SU-DHL-6 (cell line): ENCODE data around the gene EPHA6.

Experiments
- H2AFZ ChIP-seq: fragments of 200-600 bp; sonication (generic); 2 replicates; pipeline ENCODE4 v1.6.1; 2014; ENCODE audit warnings: low read depth, mild to moderate bottlenecking, moderate library complexity, mixed read lengths, antibody characterized with exemption, low read length; ENCODE audit not compliant: severe bottlenecking
- H3F3A ChIP-seq: fragments of 200-600 bp; shearing (Covaris generic); 2 replicates; pipeline ENCODE4 v1.6.0; 2016; ENCODE audit warnings: antibody characterized with exemption, mild to moderate bottlenecking; ENCODE audit not compliant: insufficient read depth
- H3K27ac ChIP-seq: fragments of 200-600 bp; sonication (generic); 2 replicates; pipeline ENCODE4 v1.5.1; 2016; ENCODE audit warnings: low read depth, mild to moderate bottlenecking, low read length, moderate library complexity, mixed read lengths
- H3K27me3 ChIP-seq: fragments of 200-600 bp; sonication (generic), shearing (Covaris generic); 2 replicates; pipeline ENCODE4 v1.6.0; 2014; ENCODE audit warnings: mild to moderate bottlenecking, low read length
- H3K36me3 ChIP-seq: fragments of 200-600 bp; sonication (generic); 2 replicates; pipeline ENCODE4 v1.6.1; 2014; ENCODE audit warnings: mild to moderate bottlenecking, low read length, mixed read lengths
- H3K4me2 ChIP-seq: fragments of 300-600, 200-600 bp; shearing (Covaris generic), sonication (generic); 2 replicates; pipeline ENCODE4 v1.6.0; 2014; ENCODE audit warnings: low read length, low read depth, mild to moderate bottlenecking; ENCODE audit not compliant: poor library complexity, severe bottlenecking
- H3K4me3 ChIP-seq: fragments of 200-600 bp; sonication (generic); 2 replicates; pipeline ENCODE4 v1.5.1; 2014; ENCODE audit warnings: antibody characterized with exemption, low read length, mild to moderate bottlenecking, mixed read lengths; ENCODE audit not compliant: insufficient read depth, poor library complexity, severe bottlenecking
- H3K79me2 ChIP-seq: fragments of 200-600 bp; sonication (generic); 2 replicates; pipeline ENCODE4 v1.6.1; 2014; ENCODE audit warnings: mild to moderate bottlenecking, low read length, moderate library complexity; ENCODE audit not compliant: insufficient read depth
- H3K9ac ChIP-seq: fragments of 200-600 bp; sonication (generic); 2 replicates; pipeline ENCODE4 v1.7.0; 2014; ENCODE audit warnings: mild to moderate bottlenecking, low read length
- H3K9me2 ChIP-seq: fragments of 200-600 bp; sonication (generic); replicated peaks from 2 replicates; pipeline ENCODE4 v1.6.1; 2014; ENCODE audit warnings: low read length; ENCODE audit not compliant: insufficient read depth
- H3K9me3 ChIP-seq: fragments of 200-600 bp; sonication (generic); 2 replicates; pipeline ENCODE4 v1.6.1; 2014; ENCODE audit warnings: low read length, mixed read lengths; ENCODE audit not compliant: insufficient read depth
- H4K20me1 ChIP-seq: fragments of 200-600 bp; sonication (generic); 2 replicates; pipeline ENCODE4 v1.6.1; 2014; ENCODE audit warnings: low read depth, mild to moderate bottlenecking, antibody characterized with exemption, low read length, moderate library complexity, mixed read lengths
- EZH2phosphoT487 ChIP-seq: fragments of 200-600 bp; sonication (generic), shearing (Covaris generic); conservative IDR thresholded peaks from 2 replicates; pipeline ENCODE4 v1.6.1; 2018; ENCODE audit warnings: mild to moderate bottlenecking, antibody characterized with exemption, low read length, moderate library complexity, mixed read lengths
- TF ChIP-seq, protein P1 (sequence below): fragments of 200-600 bp; sonication (generic); IDR thresholded peaks from one replicate; pipeline ENCODE4 v1.5.1; 2017; ENCODE audit warnings: antibody characterized with exemption, mild to moderate bottlenecking, low read length, moderate library complexity; ENCODE audit not compliant: insufficient read depth, poor library complexity, severe bottlenecking

EPHA6 gene

DNA sequence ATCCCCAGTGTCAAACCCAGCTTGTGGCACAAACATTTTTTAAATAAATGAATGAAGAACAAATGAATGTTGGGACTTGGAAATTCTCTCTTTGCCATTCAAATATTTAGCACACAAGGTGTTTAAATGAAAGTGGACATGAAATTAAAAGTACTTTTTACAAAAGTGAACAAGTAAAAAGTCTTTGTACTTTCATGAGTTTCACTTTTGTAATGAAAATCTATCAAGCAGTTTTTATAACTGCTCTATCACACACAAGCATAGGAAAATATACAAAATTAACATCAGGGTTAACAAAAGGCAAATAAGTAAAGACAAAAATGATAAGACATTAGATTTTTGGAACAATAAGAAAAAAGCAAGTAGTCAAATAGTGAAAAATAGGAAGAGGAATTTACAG, 866.3 kb downstream of the EPHA6 start:
- no peaks in the 10 kb centered on the region for H3K36me3 ChIP-seq
- H3K27me3 ChIP-seq: no peaks in the 10 kb centered on the region
- no peak overlapping the region for H3K9ac ChIP-seq
- H3K4me2 ChIP-seq: no peak overlapping the region
- H4K20me1 ChIP-seq: no peaks in the 10 kb centered on the region
- H3K27ac ChIP-seq: no peak overlapping the region
- no peak for TF ChIP-seq EZH2phosphoT487
- TF ChIP-seq, protein P1, sequence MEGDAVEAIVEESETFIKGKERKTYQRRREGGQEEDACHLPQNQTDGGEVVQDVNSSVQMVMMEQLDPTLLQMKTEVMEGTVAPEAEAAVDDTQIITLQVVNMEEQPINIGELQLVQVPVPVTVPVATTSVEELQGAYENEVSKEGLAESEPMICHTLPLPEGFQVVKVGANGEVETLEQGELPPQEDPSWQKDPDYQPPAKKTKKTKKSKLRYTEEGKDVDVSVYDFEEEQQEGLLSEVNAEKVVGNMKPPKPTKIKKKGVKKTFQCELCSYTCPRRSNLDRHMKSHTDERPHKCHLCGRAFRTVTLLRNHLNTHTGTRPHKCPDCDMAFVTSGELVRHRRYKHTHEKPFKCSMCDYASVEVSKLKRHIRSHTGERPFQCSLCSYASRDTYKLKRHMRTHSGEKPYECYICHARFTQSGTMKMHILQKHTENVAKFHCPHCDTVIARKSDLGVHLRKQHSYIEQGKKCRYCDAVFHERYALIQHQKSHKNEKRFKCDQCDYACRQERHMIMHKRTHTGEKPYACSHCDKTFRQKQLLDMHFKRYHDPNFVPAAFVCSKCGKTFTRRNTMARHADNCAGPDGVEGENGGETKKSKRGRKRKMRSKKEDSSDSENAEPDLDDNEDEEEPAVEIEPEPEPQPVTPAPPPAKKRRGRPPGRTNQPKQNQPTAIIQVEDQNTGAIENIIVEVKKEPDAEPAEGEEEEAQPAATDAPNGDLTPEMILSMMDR: no peak
- no peaks in the 10 kb centered on the region for H3F3A ChIP-seq
- no peak overlapping the region for H3K4me3 ChIP-seq
- H3K9me3 ChIP-seq: no peaks in the 10 kb centered on the region
- no peaks in the 10 kb centered on the region for H3K9me2 ChIP-seq
- H3K79me2 ChIP-seq: no peaks in the 10 kb centered on the region
- H2AFZ ChIP-seq: no peak overlapping the region

DNA sequence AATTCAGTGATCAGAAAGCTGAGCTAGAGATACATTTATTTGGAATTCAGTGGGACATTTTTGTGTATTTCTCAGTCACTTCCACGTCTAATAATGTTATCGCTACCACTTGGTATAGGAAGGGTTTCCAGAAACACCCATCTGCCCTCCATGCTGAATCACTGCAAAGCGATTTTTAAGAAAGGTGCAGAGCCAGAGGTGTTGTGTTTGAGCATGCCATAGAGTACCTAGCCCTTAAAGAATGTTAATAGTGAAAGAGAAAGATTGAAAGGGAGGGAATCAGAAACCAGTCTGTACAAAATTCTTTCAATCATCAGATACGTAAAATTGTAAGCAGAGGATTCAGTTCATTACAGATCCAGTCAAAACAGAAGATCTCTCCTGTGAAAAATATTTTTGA, 870.1 kb downstream of the EPHA6 start:
- no peak overlapping the region for H3K4me3 ChIP-seq
- no peak overlapping the region for H3K27ac ChIP-seq
- no peaks in the 10 kb centered on the region for H4K20me1 ChIP-seq
- no peaks in the 10 kb centered on the region for H3K79me2 ChIP-seq
- H3K36me3 ChIP-seq: no peaks in the 10 kb centered on the region
- H3K4me2 ChIP-seq: no peak overlapping the region
- no peak overlapping the region for H2AFZ ChIP-seq
- H3K27me3 ChIP-seq: no peaks in the 10 kb centered on the region
- H3K9me3 ChIP-seq: no peaks in the 10 kb centered on the region
- TF ChIP-seq, protein P1: no peak
- no peak for TF ChIP-seq EZH2phosphoT487
- no peaks in the 10 kb centered on the region for H3F3A ChIP-seq
- H3K9ac ChIP-seq: no peak overlapping the region
- no peaks in the 10 kb centered on the region for H3K9me2 ChIP-seq

DNA sequence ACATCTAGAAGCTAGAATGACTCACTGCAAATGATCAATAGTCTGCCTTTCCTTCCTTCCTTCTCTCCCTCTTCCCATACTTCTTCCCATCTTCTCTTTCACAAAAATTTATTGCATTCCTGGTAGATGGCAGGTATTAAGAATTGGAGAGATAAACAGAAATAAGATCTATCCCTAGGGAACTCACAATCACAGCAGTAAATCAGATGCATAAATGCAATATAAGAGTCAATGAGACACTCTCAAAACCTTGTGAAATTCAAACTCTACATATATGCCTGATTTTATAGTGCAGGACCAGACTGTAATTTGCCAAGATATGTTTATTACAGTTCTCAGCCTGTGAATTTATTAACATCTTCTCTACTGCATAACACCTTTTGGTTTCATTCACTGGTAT, 871.9 kb downstream of the EPHA6 start:
- H3K27ac ChIP-seq: no peak overlapping the region
- no peaks in the 10 kb centered on the region for H3K79me2 ChIP-seq
- no peaks in the 10 kb centered on the region for H3F3A ChIP-seq
- H3K9me2 ChIP-seq: no peaks in the 10 kb centered on the region
- no peak overlapping the region for H3K9ac ChIP-seq
- no peak overlapping the region for H3K4me2 ChIP-seq
- no peak overlapping the region for H3K4me3 ChIP-seq
- no peaks in the 10 kb centered on the region for H3K9me3 ChIP-seq
- TF ChIP-seq, protein P1: no peak
- no peak for TF ChIP-seq EZH2phosphoT487
- H4K20me1 ChIP-seq: no peaks in the 10 kb centered on the region
- no peaks in the 10 kb centered on the region for H3K27me3 ChIP-seq
- H2AFZ ChIP-seq: no peak overlapping the region
- no peaks in the 10 kb centered on the region for H3K36me3 ChIP-seq
